ENCODE data around the gene ACTN3.

ACTN3 gene

GRCh38 chr11:66510990-66511339 lies 35.7 kb upstream of the ACTN3 start:
- in situ Hi-C loops (cut with MboI; ENCODE audit: low sequenced_read_pairs, unreplicated experiment), result no loop called here
- no peak for TF ChIP-seq CTCF (IDR thresholded peaks at IDR 0.05; ENCODE audit: borderline replicate concordance, control extremely low read depth, extremely low read depth, insufficient read depth, missing control alignments)
- no peak for DNase-seq (ENCODE audit: low spot score)

GRCh38 chr11:66523611-66524010 lies 23.1 kb upstream of the ACTN3 start:
- in situ Hi-C loops (cut with MboI; ENCODE audit: low sequenced_read_pairs, unreplicated experiment), result no loop called here
- no peak for TF ChIP-seq CTCF (IDR thresholded peaks at IDR 0.05; ENCODE audit: borderline replicate concordance, control extremely low read depth, extremely low read depth, insufficient read depth, missing control alignments)
- no peak for DNase-seq (ENCODE audit: low spot score)

DNA sequence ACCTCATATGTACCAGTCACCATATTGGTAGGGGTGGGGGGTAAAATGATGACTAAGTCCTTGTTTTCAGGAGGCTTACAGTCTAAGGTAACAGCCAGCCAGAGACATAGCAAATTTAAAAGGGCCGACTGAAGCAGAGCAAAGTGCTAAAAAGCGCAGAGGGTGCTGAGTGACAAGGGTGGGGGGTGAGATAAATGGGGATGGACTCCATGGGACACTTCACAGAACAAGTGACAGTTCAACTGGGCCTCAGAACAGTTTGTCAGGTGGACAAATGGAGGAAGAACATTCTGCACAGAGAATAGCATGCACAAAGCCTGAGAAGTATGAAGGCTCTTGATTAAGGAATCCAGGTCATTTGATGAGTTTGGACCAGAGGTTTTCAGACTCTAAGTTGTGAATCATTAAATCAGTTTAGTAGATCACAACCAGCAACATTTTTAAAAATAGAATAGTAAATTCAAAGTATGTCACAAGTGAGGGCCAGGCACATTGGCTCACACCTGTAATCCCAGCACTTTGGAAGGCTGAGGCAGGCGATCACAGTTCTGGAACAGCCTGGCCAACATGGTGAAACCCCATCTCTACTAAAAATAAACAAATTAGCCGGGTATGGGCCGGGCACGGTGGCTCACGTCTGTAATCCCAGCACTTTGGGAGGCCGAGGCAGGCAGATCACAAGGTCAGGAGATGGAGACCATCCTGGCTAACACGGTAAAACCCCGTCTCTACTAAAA lies 22.2 kb upstream of the ACTN3 start:
- TF ChIP-seq CTCF (IDR thresholded peaks at IDR 0.05; ENCODE audit: borderline replicate concordance, control extremely low read depth, extremely low read depth, insufficient read depth, missing control alignments), result no peak
- no peak for DNase-seq (ENCODE audit: low spot score)
- in situ Hi-C loops (cut with MboI; ENCODE audit: low sequenced_read_pairs, unreplicated experiment), result no loop called here

- no peak for DNase-seq (ENCODE audit: low spot score)
- in situ Hi-C loops (cut with MboI; ENCODE audit: low sequenced_read_pairs, unreplicated experiment), result no loop called here
- no peak for TF ChIP-seq CTCF (IDR thresholded peaks at IDR 0.05; ENCODE audit: borderline replicate concordance, control extremely low read depth, extremely low read depth, insufficient read depth, missing control alignments)
These were observed 17.6 kb upstream of the ACTN3 start for GRCh38 chr11:66529069-66529468.

- no peak for TF ChIP-seq CTCF (IDR thresholded peaks at IDR 0.05; ENCODE audit: borderline replicate concordance, control extremely low read depth, extremely low read depth, insufficient read depth, missing control alignments)
- in situ Hi-C loops (cut with MboI; ENCODE audit: low sequenced_read_pairs, unreplicated experiment), result no loop called here
- no peak for DNase-seq (ENCODE audit: low spot score)
These were observed 17.0 kb upstream of the ACTN3 start for GRCh38 chr11:66529655-66530054.

GRCh38 chr11:66530927-66531709 lies 15.6 kb upstream of the ACTN3 start:
- in situ Hi-C loops (cut with MboI; ENCODE audit: low sequenced_read_pairs, unreplicated experiment), result no loop called here
- TF ChIP-seq CTCF (IDR thresholded peaks at IDR 0.05; ENCODE audit: borderline replicate concordance, control extremely low read depth, extremely low read depth, insufficient read depth, missing control alignments), result no peak
- no peak for DNase-seq (ENCODE audit: low spot score)
